Psoas muscle (tissue), 8 donors: Measurements from ENCODE around the gene FAM237B. TPM values are rescaled to one million over a fixed set of nuclear protein-coding genes. Genes with fewer than 3 reads are reported as not detected.
"Not testable (repeated sequence)": the region's sequence is repeated elsewhere in the genome, so short reads cannot be mapped to it uniquely, and the experiment has no call there.

Experiments
- ATAC-seq, 4 donors: fragments of 200-7000 bp; cut with Tn5 transposase; one replicate each; pipeline ENCODE4 v1.9.1; 2020; ENCODE audit warnings: moderate library complexity in 3 of 4, mild to moderate bottlenecking in 2 of 4
- DNase-seq, 2 donors: peaks; one replicate each; pipeline ENCODE4 v3.0.0-alpha.2; 2020
- H3K27ac ChIP-seq: fragments of 200-600 bp; one replicate; pipeline ENCODE4 v1.8.0; 2022
- H3K27me3 ChIP-seq, 3 donors: fragments of 200-600 bp in 1 of 3; one replicate each; pipeline versions ENCODE4 v1.6.1 to v1.8.0; 2013 to 2022; ENCODE audit warnings: low read length in 2 of 3, mild to moderate bottlenecking in 2 of 3, moderate library complexity in 1 of 3; ENCODE audit not compliant: insufficient read depth in 3 of 3
- H3K36me3 ChIP-seq, 2 donors: fragments of 200-600 bp in 1 of 2; one replicate each; pipeline versions ENCODE4 v1.6.1 to v1.8.0; 2013 to 2022; ENCODE audit warnings: low read depth in 1 of 2, mild to moderate bottlenecking in 1 of 2, moderate library complexity in 1 of 2; ENCODE audit not compliant: insufficient read depth in 1 of 2
- H3K4me1 ChIP-seq: fragments of 200-600 bp; one replicate; pipeline ENCODE4 v1.8.0; 2022
- H3K4me3 ChIP-seq: fragments of 200-600 bp; one replicate; pipeline ENCODE4 v1.8.0; 2022; ENCODE audit warnings: mild to moderate bottlenecking
- H3K9me3 ChIP-seq: fragments of 200-600 bp; one replicate; pipeline ENCODE4 v1.8.0; 2022
- CTCF ChIP-seq: fragments of 200-600 bp; IDR thresholded peaks from one replicate; pipeline ENCODE4 v1.8.0; 2022; ENCODE audit warnings: antibody characterized with exemption
- WGBS, 3 donors: extraction: QIAGEN DNeasy Blood & Tissue Kit; methylation state at CpG; one replicate each; pipeline versions ENCODE4 v1.1.6 to v1.1.7; 2013; 5-methylcytosine and 5-hydroxymethylcytosine counted together
- intact Hi-C, 2 donors: fragments of 100-400 bp; cut with DNase I; formaldehyde crosslinking; loops; one replicate each; pipeline versions ENCODE4 v1.11.0 to v1.14.2; 2022
- long read RNA-seq, 2 donors: library from polyadenylated mRNA; unstranded; transcript quantifications; one replicate each; pipeline ENCODE4 v2.0.0, GENCODE V29; 2021
- polyA plus RNA-seq, 3 donors: library from polyadenylated mRNA; stranded (reverse); fragments of 200-250 nt; gene quantifications; one replicate each; pipeline ENCODE4 v1.2.3, GENCODE V29; 2013
- total RNA-seq, 4 donors: library from RNA; stranded (reverse); fragmentation: NEBNext Ultra II Directional in 2 of 4; extraction: Animal tissue kit (Norgen Biotek cat#: 25700) in 2 of 4; gene quantifications; one replicate each; pipeline versions ENCODE4 v1.2.1 to v1.2.4, GENCODE V29; 2021 to 2023
- donor health status: healthy with polysubstance abuse.
- donor health status: DM: no; HTN: no; CAD: no; lungs with moderate emphysema.
- donor health status: Bipolar disorder and iron deficiency.
- donor health status: healthy.
- donor health status: DM: yes; HTN: yes; CAD: no.
- donor health status: DM: no; HTN: no; CAD: no.
- donor health status: DM: no; HTN: no; CAD: no.
- donor health status: DM: yes; HTN: yes; CAD: no.

Gene FAM237B
- total RNA-seq (not detected), polyA plus RNA-seq (not detected)
- long read RNA-seq, donor 1, result 0 reads
- long read RNA-seq, donor 2, result 0 reads

- DNase-seq (no peak), ATAC-seq (peak in 2 of 4 donors; percentile 43 to 48)
- Histone ChIP-seq H3K9me3 (no peaks in the 10 kb centered on the region), H3K4me1 (no peaks in the 10 kb centered on the region), H3K27me3 (peaks cover 8 to 46% (median 12%) of the 10 kb centered on the region in 3 donors), H3K36me3 (no peaks in the 10 kb centered on the region), H3K4me3 (peak within 1 kb of the TSS; percentile 47), H3K27ac (no peak within 1 kb of the TSS)
- intact Hi-C loops, result no loop called here
- WGBS, 3 donors, result 2% methylated on average over 54 to 62 of the region's 62 CpGs
- no peak for TF ChIP-seq CTCF
Measured at GRCh38 chr7:90320801-90321494, at the start of gene FAM237B. FAM237B (minus strand) TSS chr7:90321304; CDS start chr7:90319748, 1,556 bp downstream.

GRCh38 chr7:90351987-90352386, 30.9 kb upstream of the FAM237B start:
- no peak overlapping the region for H3K27ac ChIP-seq
- intact Hi-C loops, result no loop called here
- H3K36me3 ChIP-seq, result peaks cover 3 to 40% of the 10 kb centered on the region in 2 donors
- TF ChIP-seq CTCF, result no peak
- H3K4me1 ChIP-seq, result peaks cover 5% of the 10 kb centered on the region
- DNase-seq, result no peak
- no peak for ATAC-seq
- H3K27me3 ChIP-seq, result no peaks in the 10 kb centered on the region
- H3K4me3 ChIP-seq, result no peak overlapping the region
- H3K9me3 ChIP-seq, result no peaks in the 10 kb centered on the region

- intact Hi-C loops, DNase-seq: not testable (repeated sequence)
Measured at GRCh38 chr7:90350032-90350431, 28.9 kb upstream of the FAM237B start.

GRCh38 chr7:90349305-90349704, 28.2 kb upstream of the FAM237B start:
- 80 to 88% (median 83%) methylated on average over 4 of the region's 4 CpGs for WGBS, 3 donors
- DNase-seq, result no peak
- Histone ChIP-seq H3K9me3 (no peaks in the 10 kb centered on the region), H3K27me3 (no peaks in the 10 kb centered on the region), H3K27ac (no peak overlapping the region), H3K4me3 (no peak overlapping the region), H3K36me3 (peaks cover 0 to 14% of the 10 kb centered on the region in 2 donors), H3K4me1 (peaks cover 11% of the 10 kb centered on the region)
- intact Hi-C loops, result loop anchor here (1.0 to 10.0 kb wide), 3 partner anchors 53 to 585 kb away; partner anchors contain the start of gene CLDN12 (in 1 of the 2)
- ATAC-seq, result no peak
- TF ChIP-seq CTCF, result no peak

More at GRCh38 chr7:90350032-90350431, 28.9 kb upstream of the FAM237B start:
- 94 to 98% (median 98%) methylated on average over 3 of the region's 3 CpGs for WGBS, 3 donors
- H3K9me3 ChIP-seq, H3K4me3 ChIP-seq, H3K27ac ChIP-seq, ATAC-seq, H3K27me3 ChIP-seq: not testable (repeated sequence)
- Histone ChIP-seq H3K4me1 (peaks cover 11% of the 10 kb centered on the region), H3K36me3 (peaks cover 0 to 21% of the 10 kb centered on the region in 2 donors)

- TF ChIP-seq CTCF, result no peak
- Histone ChIP-seq H3K4me1 (peaks cover 11% of the 10 kb centered on the region), H3K36me3 (no peaks in the 10 kb centered on the region), H3K27me3 (no peaks in the 10 kb centered on the region), H3K4me3 (peak overlapping the region; percentile 83), H3K9me3 (no peaks in the 10 kb centered on the region), H3K27ac (no peak overlapping the region)
- intact Hi-C loops, result loop anchor here (5.0 to 10.0 kb wide), 2 partner anchors 55 to 587 kb away; partner anchors contain the start of gene CLDN12 (in 1 of the 2)
- WGBS, 3 donors, result 71 to 75% (median 74%) methylated on average over 4 of the region's 4 CpGs
- DNase-seq, result no peak
- no peak for ATAC-seq
Measured at GRCh38 chr7:90347759-90348158, 26.7 kb upstream of the FAM237B start.
